ENCODE results near the gene OVOL2. TPM values are rescaled to one million over a fixed set of nuclear protein-coding genes. Genes with fewer than 3 reads are reported as not detected.

OVOL2 gene
- total and polyA plus RNA-seq, 2 of the 4 experiments (the other 2 are of a cell fraction), result not detected

DNA sequence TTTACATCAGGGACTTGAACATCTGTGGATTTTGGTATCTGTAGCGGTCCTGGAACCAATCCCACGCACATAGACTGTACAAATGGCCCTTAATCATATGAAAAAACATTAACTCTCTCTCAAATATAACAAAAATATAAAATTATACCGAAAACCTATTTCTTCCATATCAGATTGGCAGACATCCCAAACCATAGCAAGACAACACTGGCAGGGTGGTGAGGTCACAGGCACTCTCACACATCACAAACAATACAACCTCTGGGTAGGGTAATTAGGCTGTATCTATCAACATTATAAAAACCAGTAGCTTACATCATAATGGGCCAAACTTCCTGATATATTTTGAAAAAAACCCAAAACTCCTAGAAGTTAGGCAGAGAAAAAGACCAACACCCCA is 40.9 kb downstream of the OVOL2 start:
- no peak overlapping the region for H3K9ac ChIP-seq (ENCODE audit: low read depth, low read length)
- H3K23ac ChIP-seq (ENCODE audit: low read depth, low read length), result no peak overlapping the region
- peaks cover 7% of the 10 kb centered on the region; the same call in 1 of the 2 replicates for H3K27me3 ChIP-seq (ENCODE audit: control insufficient read depth, insufficient read depth, low read length)
- H4K91ac ChIP-seq (ENCODE audit: insufficient read depth, low read depth, low read length), result no peak overlapping the region
- intact Hi-C loops (cut with micrococcal nuclease), result no loop called here
- no peak for DNase-seq
- H3K36me3 ChIP-seq (ENCODE audit: control insufficient read depth, insufficient read depth, low read length), result no peaks in the 10 kb centered on the region
- no peaks in the 10 kb centered on the region for H3K79me1 ChIP-seq (ENCODE audit: low read depth in 1 of 2, low read length in 2 of 2)
- H2BK5ac ChIP-seq (ENCODE audit: low read depth, low read length, poor library complexity, severe bottlenecking), result no peak overlapping the region
- H4K20me1 ChIP-seq (ENCODE audit: insufficient read depth, low read length), result no peaks in the 10 kb centered on the region
- H3K9me1 ChIP-seq (ENCODE audit: insufficient read depth, low read length), result no peaks in the 10 kb centered on the region
- no peak overlapping the region for H2BK15ac ChIP-seq (ENCODE audit: low read depth, low read length)
- no peak overlapping the region for H3K27ac ChIP-seq (ENCODE audit: insufficient read depth, low read length)
- no peak for ATAC-seq (ENCODE audit: low read depth)
- H4K8ac ChIP-seq (ENCODE audit: low read depth in 2 of 2, low read length in 2 of 2), result no peak overlapping the region
- no peak overlapping the region for H2BK120ac ChIP-seq (ENCODE audit: low read depth, low read length)
- H3K4me3 ChIP-seq (ENCODE audit: insufficient read depth, low read depth, low read length), result no peak overlapping the region
- TF ChIP-seq MAZ (IDR thresholded peaks at IDR 0.05; ENCODE audit: borderline replicate concordance, low read depth, low read length) (no peak), NFE2L2 (IDR thresholded peaks at IDR 0.05; ENCODE audit: low read depth, low read length) (no peak), CEBPB (IDR thresholded peaks at IDR 0.05; ENCODE audit: low read depth, low read length) (no peak), RFX5 (IDR thresholded peaks at IDR 0.05; ENCODE audit: low read depth, low read length) (no peak), CHD1 (IDR thresholded peaks at IDR 0.05; ENCODE audit: low read depth, low read length) (no peak), FOS (IDR thresholded peaks at IDR 0.05; ENCODE audit: low read depth, low read length) (no peak), BHLHE40 (IDR thresholded peaks at IDR 0.05; ENCODE audit: low read depth, low read length) (no peak), POLR2A (IDR thresholded peaks at IDR 0.05; ENCODE audit: low read depth, low read length) (no peak), MXI1 (IDR thresholded peaks at IDR 0.05; ENCODE audit: borderline replicate concordance, low read depth, low read length) (no peak), RAD21 (IDR thresholded peaks at IDR 0.05; ENCODE audit: low read length) (no peak), SMC3 (IDR thresholded peaks at IDR 0.05; ENCODE audit: low read depth, low read length) (no peak), RCOR1 (IDR thresholded peaks at IDR 0.05; ENCODE audit: insufficient replicate concordance, low read length) (no peak), MAFK (IDR thresholded peaks at IDR 0.05; ENCODE audit: low read depth, low read length) (no peak)
- TF ChIP-seq, protein P1, sequence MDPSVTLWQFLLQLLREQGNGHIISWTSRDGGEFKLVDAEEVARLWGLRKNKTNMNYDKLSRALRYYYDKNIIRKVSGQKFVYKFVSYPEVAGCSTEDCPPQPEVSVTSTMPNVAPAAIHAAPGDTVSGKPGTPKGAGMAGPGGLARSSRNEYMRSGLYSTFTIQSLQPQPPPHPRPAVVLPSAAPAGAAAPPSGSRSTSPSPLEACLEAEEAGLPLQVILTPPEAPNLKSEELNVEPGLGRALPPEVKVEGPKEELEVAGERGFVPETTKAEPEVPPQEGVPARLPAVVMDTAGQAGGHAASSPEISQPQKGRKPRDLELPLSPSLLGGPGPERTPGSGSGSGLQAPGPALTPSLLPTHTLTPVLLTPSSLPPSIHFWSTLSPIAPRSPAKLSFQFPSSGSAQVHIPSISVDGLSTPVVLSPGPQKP (IDR thresholded peaks at IDR 0.05; ENCODE audit: borderline replicate concordance, low read depth, low read length), result no peak
- TF ChIP-seq, protein P2, sequence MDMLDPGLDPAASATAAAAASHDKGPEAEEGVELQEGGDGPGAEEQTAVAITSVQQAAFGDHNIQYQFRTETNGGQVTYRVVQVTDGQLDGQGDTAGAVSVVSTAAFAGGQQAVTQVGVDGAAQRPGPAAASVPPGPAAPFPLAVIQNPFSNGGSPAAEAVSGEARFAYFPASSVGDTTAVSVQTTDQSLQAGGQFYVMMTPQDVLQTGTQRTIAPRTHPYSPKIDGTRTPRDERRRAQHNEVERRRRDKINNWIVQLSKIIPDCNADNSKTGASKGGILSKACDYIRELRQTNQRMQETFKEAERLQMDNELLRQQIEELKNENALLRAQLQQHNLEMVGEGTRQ (IDR thresholded peaks at IDR 0.05; ENCODE audit: low read depth, low read length), result no peak
- TF ChIP-seq, protein P3, sequence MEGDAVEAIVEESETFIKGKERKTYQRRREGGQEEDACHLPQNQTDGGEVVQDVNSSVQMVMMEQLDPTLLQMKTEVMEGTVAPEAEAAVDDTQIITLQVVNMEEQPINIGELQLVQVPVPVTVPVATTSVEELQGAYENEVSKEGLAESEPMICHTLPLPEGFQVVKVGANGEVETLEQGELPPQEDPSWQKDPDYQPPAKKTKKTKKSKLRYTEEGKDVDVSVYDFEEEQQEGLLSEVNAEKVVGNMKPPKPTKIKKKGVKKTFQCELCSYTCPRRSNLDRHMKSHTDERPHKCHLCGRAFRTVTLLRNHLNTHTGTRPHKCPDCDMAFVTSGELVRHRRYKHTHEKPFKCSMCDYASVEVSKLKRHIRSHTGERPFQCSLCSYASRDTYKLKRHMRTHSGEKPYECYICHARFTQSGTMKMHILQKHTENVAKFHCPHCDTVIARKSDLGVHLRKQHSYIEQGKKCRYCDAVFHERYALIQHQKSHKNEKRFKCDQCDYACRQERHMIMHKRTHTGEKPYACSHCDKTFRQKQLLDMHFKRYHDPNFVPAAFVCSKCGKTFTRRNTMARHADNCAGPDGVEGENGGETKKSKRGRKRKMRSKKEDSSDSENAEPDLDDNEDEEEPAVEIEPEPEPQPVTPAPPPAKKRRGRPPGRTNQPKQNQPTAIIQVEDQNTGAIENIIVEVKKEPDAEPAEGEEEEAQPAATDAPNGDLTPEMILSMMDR (conservative IDR thresholded peaks at IDR 0.05; ENCODE audit: low read depth, low read length), result no peak
- no peak overlapping the region for H3K18ac ChIP-seq (ENCODE audit: low read depth, low read length)
- H3K4me2 ChIP-seq (ENCODE audit: low read depth, low read length), result no peak overlapping the region
- H3K4me1 ChIP-seq (ENCODE audit: control insufficient read depth, insufficient read depth, low read length), result no peaks in the 10 kb centered on the region
- H4K5ac ChIP-seq (ENCODE audit: low read depth, low read length), result no peak overlapping the region
- H2AFZ ChIP-seq (replicated peaks; ENCODE audit: low read length, poor library complexity), result no peak overlapping the region
- H3K4ac ChIP-seq (ENCODE audit: low read depth, low read length), result no peak overlapping the region
- H3K9me3 ChIP-seq (ENCODE audit: control insufficient read depth, insufficient read depth, low read length), result no peaks in the 10 kb centered on the region
- no TSS peak for BruUV-seq (replicated peaks)
- 60 to 100% methylated on average over 1 to 2 of the region's 3 CpGs for WGBS, 2 experiments (ENCODE audit: extremely low coverage in 2 of 2, insufficient read length in 1 of 2)
- in situ Hi-C loops (cut with MboI; ENCODE audit: low sequenced_read_pairs), result no loop called here
- CTCF ChIA-PET, result no interaction called here
- dilution Hi-C loops (cut with HindIII; ENCODE audit: low sequenced_read_pairs, unreplicated experiment), result no loop called here
- H2BK20ac ChIP-seq (ENCODE audit: low read depth, low read length), result no peak overlapping the region
- H2AK9ac ChIP-seq (replicated peaks; ENCODE audit: low read depth, low read length, poor library complexity), result no peak overlapping the region
- POLR2A ChIA-PET (ENCODE audit: unreplicated experiment), result no interaction called here
- no peak overlapping the region for H3K14ac ChIP-seq (replicated peaks; ENCODE audit: low read depth, low read length)
- no peak overlapping the region for H2AK5ac ChIP-seq (ENCODE audit: low read depth, low read length)
- H3K56ac ChIP-seq (ENCODE audit: extremely low read depth, insufficient read depth, low read length), result no peak overlapping the region

All from IMR-90 (cell line).